Measurements from ENCODE around the gene MYH11. TPM values are rescaled to one million over a fixed set of nuclear protein-coding genes. Genes with fewer than 3 reads are reported as not detected.
A peak's percentile ranks its signal among the peaks of the same experiment; 100 is the strongest.
"Not testable (repeated sequence)": the region's sequence is repeated elsewhere in the genome, so short reads cannot be mapped to it uniquely, and the experiment has no call there.

MYH11 gene
- polyA plus RNA-seq, 1 donor: 11.2 TPM

DNA sequence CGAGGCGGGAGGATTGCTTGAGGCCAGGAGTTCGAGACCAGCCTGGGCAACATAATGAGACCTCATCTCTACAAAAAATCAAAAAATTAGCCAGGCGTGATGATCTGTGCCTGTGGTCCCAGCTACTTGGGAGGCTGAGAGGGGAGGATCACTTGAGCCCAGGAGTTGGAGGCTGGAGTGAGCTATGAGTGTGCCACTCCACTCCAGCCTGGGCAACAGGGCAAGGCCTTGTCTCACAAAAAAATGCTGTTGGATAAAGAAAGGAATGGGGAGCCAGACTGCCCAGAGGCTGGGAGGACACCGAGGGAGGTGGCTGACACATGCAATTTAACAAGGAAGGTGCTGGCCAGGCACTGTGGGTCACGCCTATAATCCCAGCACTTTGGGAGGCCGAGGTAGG, 47.5 kb downstream of the MYH11 start:
- DNase-seq: not testable (repeated sequence)

DNA sequence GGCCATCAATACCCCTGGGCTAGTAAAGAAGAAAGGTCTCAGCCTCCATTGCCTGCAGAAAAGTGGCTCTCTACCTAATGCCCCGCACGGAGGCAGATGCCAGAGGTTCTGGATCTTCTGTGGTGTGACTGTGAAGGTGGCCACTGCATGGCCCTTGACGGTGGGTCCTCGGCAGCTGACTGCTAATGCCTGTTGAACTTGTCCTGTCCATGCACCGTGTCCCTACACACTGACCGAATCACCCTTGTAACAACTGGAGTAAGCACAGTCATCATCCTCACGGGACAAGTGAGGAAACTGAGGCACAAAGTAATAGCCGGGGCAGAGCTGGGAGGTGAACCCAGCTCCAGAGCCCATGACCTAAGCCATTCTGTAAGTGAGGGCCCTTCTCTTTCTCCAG, 48.8 kb downstream of the MYH11 start:
- DNase-seq: no peak

DNA sequence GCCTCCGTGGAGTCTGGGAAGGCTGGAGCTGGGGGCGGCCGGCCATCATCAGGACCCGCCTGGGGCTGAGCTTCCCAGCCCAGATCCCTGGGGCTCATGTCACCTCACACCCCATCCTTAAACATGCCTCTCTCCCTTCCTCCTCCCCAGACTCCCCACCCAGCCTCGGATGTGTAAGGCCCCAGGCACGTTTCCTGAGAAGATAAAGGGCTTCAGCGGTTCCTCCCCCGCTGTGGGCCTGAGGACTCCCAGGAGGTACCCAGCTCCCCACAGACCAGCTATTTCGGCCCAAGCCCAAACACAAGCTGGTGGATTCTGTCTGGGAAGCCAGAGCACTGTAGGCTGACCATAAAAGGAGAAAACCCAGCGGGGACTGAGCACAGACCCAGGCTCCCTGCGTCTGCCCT, 49.2 kb downstream of the MYH11 start:
- no peak for DNase-seq

DNA sequence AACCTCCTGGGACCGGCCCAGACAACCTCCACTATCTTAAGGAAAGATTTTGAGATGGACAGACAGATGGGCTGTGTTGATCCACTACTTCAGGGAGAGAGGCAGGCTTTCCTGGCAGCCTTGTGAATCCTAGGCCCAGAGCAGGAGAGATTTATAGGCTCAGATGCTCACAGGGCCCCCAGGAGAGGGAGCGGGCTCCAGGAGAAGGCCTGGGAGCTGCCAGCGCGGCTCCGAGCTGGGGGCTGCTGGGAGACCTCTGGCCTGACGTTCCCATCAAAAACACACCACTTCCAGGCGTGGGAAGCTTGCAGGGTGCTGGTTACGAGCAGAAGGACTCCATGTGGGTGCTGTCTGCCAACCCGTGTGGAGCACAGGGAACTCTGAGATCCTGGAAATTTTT, 53.2 kb downstream of the MYH11 start:
- DNase-seq: no peak

DNA sequence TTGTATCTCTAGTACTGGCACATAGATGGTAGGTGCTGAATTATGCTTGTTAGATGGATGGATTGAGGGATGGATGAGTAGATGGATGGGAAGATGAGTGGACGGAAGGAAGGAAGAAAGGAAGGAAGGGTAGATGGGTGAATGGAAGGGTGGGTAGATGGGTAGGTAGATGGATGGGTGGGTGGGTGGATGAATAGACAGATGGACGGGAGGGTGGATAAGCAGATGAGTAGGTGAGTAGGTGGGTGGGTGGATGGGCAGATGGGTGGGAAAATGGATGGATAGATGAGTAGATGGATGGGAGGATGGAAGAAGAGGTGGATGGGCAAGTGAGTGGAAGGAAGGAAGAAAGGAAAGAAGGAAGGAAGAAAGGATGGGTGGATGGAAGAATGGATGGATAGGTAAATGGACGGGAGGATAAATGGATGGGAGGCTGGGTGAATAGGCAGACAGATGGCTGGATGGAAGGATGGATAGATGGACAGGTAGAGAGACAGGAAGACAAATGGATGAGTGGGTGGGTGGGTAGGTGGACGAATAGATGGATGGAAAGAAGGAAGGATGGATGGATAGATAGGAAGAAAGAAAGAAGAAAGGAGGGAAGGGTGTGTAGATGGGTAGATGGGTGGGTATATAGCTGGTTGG, 56.9 kb downstream of the MYH11 start:
- DNase-seq: no peak

DNA sequence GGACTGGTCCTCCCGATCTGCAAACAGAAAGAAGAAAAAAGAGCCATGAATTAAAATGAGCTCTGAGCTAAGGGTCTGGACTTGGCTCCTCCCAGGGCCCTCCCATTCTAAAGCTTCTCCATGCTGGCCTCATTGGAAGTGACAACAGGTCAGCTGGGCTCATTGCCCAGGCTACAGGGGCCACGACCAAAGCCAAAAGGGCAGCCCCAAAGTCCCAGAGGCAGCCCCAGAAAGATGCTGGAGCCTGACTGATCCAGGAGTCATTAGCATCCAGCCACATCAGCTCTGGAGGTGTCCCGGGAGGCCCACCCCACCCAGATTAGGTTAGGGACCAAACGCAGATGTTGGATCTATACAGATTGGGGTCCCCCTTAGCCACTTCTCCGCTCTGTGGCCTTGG, 58.2 kb downstream of the MYH11 start:
- no peak for DNase-seq

DNA sequence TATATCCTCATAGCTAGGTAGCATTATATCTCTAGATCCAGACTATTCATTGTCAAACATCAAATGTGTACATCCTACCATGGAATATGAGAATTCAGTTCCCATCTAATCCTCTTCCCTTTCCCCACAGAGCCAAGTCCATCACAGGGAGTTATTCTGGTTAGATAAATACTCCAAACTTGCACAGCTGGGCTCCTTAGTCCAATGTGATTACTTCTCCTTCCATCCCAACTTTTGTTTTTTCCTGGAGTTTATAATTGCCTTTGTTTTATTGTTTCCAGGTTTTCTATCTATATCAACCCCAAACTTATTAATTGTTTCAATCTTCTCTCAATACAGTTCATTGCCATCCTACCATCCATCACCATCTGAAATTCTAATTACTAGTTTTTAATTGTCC, 59.9 kb downstream of the MYH11 start:
- no peak for DNase-seq

DNA sequence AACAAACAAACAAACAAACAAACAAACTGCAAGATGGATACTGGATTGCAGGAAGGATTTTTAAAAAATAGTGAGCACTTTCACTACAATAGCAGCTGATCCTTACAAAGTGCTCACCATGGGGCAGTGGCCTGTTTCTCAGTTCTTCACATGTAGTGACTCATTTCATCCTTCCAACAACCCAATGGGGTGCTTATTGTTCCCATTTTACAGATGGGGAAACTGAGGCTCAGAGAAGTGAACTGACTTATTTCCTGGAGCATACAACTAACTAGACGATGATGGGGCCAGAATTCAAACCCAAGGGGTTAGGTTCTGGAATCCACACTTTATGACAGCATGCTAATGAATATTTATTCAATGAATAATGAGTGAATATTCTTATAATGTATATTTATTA, 61.2 kb downstream of the MYH11 start:
- no peak for DNase-seq

DNA sequence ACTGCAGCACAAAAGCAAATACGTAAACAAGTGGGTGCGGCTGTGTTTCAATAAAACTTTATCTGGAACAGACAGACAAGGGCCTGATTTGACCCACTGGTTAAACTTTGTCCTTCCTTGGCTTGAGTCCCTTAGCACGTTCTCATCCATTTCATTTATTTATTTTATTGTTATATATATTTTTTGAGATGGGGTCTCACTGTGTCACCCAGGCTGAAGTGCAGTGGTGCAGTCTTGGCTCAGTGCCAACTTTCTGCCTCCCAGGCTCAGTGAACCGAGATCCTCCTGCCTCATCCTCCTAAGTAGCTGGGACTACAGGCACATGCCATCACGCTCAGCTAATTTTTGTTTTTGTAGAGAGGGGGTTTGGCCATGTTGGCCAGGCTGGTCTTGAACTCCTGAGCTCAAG, 64.3 kb downstream of the MYH11 start:
- DNase-seq: no peak

DNA sequence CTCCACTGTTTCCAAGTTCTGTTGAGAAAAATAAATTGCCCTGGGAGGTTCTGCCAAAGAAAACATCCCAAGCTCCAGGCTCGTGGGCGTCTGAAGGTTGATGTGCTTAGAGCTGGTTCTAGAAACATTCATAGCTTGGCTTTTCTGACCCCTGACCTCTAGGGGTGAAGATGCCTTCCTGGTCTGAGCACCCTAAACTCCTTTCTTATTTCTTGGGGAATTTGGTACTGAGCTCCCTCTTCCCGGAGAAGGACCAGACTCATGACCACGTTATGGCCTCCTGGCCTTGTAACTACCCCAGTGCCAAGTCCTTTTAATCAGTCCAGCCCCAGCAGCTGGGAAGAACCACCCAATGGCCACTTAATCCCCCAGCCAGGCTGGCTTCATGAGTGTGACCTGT, 66.4 kb downstream of the MYH11 start:
- DNase-seq: no peak

DNA sequence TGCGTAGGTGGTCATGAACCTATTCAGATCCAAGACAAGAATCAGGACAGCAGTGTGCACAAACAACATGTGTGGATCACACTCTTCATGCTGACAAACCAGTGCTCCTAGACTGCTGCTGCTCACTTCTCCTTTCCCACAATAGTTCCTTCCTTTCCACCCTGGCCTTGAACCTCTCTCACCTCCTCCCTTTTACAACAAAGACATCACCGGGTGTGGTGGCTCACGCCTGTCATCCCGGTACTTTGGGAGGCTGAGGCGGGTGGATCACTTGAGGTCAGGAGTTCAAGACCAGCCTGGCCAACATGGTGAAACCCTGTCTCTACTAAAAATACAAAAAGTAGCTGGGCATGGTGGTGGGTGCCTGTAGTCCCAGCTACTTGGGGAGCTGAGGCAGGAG, 67.0 kb downstream of the MYH11 start:
- DNase-seq: not testable (repeated sequence)

DNA sequence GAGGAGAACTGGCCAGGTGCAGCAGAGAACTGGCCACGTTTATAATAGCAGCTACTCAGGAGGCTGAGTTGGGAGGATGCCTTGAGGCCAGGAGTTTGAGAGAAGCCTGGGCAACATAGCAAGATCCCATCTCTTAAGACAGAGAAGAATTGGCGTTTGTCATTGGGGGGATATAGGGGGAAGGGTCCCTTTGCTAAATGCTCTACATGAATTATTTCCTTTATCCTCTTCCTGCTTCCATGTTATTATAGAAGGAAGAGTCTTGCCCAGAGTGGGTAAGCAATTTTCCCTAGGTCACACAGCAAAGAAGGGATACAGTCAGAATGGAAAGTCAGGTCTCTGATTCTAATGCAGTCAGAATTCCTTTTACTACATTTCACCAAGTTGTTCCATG, 68.0 kb downstream of the MYH11 start:
- no peak for DNase-seq

DNA sequence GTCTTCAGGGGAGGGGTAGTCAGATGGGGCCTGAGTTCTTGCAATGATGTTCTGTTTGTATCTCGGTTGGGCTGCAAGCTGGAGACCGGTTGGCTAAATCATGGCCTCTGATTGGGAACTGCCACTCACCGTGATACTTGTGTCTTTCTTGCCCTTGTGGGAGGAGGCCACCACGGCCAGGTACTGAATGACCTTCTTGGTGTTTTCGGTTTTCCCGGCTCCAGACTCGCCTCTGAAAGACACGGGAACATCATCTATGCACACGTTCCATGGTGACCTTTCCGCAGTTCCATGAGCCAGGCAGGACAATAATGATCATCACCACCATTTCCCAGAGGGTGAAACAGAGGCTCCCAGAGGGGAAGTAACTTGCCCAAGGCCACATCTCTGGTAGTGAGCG, 70.3 kb downstream of the MYH11 start:
- no peak for DNase-seq

DNA sequence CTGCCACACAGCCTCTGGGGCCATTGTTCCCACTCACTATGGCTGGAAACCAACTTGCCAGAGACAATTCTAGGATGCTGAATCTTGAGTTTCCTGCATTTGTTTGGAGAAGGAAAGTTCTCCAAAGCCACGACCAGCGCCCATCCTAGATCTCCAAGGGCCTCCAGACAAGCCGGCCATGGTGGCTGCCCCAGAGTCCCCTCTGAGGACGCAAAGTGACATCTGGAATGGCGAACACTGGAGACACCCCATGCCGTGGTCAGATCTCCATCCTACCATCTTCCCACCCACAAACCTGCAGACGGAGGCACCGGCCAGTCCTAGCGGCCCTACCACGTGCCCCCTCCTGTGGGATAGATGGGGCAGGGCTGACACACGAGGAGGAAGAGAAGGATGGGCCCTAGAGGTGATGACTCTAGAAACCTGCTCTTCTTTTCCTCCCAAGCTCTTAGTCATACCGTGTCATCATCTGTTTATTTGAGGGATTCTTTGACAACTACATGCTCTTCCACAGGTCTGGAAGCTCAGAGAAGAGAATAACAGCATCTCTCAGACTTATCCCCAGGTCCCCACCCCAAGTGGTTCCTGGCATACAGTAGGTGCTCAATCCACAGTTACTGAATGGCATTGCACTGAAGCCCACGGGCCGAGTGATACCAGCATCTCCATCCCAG, 71.3 kb downstream of the MYH11 start:
- DNase-seq: no peak

DNA sequence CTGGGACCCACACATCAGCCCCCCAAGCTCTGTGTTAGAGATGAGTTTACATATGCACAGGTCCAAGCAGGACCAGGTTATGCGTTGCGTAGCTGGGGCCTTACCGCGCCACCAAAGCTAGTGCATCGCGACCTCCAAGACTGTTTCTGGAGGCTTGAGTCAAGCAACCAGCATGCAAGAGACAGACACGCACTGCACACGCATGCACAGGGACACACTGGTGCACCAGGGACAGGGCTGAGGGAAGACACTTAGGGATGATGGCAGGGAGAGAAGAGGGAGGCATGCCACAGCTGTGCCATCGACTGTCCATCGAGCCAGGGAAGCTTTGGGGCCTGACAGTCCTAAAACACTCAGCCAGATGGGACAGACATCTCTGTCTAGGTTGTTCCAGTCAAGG, 72.8 kb downstream of the MYH11 start:
- no peak for DNase-seq

DNA sequence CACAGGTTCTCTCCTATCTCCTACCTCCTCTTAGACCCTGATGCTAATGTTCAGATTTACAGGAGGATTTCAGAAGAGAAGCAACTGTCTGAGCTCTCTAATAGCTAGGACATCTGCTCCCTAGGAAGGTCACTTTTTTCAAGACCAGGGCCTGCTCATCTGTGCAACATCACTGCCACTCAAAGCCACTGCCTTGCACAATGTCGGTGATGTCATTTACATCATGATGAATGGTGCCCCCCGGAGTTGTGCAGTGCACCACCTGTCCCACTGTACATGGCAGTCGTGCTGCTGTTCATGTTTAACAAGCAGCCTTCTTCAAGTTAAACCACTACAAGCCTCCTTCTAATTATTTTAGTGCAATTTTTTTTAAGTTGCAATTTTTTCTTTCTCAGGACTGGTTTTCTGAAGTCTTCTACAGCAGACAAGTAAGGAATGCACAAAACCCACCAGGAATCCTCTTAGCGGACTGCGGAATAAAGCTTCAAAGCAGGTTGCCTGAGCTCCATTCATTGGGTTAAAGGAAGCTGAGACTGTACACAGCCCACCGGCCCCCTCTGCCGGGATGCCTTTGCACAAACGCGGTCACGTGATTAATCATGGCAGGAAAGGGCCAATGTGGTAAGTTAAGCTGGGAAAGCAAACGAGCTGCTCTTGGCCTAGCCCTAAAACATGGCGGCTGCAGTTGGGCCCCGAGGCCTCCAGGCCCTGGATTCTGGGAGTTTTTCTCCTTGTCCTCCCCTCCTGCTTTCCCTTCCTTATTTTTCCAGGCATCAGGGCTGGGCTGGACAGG, 74.1 kb downstream of the MYH11 start:
- DNase-seq: no peak

DNA sequence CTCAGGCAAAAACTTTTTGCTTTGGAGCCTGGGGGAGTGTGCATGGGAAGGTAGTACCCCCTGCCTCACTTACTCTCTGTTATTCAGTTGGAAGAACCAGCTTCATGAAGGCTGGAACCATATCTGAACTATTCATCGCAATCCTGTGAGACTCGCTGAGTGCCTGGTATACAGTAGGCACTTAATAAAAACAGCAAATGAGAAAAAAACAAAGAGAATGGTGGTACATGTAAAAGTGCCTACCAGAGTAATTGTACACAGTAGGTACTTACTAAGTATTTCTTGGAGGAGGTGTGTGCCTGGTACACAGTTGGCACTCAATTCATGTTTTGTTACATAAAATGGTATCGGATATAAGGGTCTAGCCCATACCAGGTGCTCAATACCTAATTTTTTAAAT, 75.2 kb downstream of the MYH11 start:
- no peak for DNase-seq

DNA sequence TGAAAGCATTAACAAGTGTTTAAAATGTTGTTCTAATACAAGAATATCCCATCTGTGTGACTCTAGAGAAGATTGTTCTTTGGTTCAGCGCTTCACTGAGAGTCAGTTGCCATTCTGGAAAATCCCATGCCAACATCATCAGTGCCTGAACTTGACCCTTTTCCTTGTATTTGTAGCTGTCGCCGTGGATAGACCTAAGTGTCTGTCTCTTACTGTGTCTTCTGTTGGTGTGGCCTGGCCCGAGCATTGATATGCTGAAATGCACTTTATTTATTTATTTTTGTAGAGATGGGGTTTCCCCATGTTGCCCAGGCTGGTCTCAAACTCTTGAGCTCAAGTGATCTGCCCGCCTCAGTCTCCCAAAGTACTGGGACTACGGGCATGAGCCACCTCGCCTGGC, 76.0 kb downstream of the MYH11 start:
- DNase-seq: no peak

DNA sequence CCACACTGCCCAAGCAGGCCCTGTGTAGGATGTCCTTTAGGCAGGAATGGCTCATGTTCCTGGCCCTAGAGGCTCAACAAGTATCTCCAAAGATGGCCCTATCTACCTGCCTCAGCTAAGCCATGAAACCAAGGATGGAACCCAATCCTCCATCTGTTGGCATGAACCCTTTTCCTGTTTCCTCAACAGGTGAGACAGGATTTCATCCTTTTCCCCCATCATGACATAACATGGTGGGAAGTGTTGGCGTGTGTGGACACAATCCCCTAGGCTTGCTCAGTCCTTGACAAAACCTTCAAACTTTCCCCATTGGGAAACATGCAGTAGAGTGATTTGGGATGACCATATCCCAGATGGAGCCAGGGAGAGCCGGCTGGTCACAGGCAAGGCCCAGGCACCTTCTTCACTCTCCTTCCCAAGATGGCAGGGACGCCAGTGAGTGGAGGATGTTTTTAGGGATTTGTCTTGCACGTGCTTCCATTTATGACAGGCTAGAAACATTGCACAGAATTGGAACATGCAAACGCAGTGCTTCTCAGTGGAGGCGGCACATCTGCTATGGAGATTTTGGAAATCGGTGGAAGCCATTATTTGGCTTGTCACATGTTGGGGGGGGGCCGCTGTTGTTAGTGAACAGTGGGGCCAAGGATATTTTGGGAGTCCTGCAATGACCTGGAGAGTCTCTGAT, 77.0 kb downstream of the MYH11 start:
- no peak for DNase-seq

DNA sequence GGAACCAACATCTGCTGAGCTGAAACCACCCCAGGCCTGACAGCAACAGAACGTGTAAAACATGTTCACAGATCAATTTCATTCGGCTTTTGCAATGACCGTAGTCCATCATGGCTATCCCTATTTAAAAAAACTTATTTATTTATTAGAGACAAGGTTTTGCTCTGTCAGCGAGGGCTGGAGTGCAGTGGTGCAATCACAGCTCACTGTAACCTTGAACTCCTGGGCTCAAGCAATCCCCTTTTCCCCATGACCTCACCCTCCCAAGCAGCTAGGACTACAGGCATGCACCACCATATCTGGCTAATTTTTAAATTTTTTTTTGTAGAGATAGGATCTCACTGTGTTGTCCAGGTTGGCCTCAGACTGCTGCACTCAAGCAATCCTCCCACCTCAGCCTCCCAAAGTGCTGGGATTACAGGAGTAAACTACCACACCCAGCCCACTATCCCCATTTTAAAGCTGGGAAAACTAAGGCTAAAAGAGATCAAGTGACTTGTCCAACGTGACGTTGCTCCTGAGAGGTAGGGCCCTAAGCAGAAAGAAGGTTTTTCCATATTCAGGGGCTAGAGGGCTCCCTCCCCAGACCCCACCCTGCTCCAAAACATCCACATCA, 77.7 kb downstream of the MYH11 start:
- no peak for DNase-seq

DNA sequence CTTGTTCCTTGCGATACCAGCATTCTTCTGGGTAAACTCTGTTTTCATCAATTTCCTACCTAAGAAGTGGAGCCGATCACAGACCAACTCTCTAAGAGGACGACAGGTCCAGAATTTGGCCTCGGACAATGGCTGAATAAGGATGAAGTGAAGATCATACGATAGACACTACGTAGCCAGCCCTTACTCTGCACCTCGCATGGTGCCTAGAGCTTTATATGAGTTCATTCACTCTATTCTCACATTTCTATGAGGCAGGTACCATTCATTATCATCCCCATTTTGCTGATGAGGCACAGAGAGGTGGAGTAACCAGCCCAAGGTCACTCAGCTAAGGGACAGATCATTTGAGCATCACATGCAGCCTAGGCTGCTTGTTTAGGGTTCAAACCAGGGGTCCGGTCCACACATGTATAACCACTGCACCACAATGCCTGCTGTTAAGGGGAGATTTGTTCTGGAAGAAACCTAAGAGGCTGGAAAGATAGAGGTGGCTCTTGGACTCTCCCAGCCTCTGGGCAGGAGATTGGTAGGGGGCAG, 78.6 kb downstream of the MYH11 start:
- DNase-seq: no peak

DNA sequence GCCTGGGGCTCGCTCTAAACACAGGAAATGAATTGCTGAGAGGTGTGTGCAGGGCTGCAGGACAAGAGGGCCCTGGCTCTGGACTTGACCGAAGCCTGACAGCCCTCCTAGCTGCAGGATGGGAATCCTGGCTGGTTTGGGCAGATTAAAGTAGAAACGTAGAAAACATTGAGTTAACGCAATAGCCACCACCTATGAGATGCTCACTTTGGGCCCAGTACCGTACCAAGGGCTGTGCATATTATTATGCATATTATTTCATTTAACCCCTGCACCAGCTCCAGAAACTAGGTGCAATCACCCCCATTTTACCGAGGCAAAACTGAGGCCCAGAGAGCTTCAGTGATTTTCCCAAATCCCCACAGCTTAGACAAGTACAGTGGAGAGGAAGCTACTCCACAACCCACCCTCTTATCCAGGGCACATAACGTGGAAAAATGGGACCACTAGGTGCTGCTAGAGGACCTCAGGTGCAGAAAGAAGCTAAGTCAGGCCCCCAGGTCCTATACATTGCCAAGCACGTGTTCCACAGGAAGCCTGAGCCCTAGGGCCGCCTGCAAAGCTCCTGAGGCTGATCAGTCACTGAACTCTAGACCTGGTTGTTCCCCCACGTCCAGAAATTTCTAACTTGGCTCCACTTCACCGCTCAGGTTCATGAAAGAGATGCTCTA, 79.2 kb downstream of the MYH11 start:
- peak; percentile 15 for DNase-seq

Data from hindlimb muscle (tissue), 1 donor.